ENCODE data around the gene GNAZ.

The GNAZ gene

GRCh38 chr22:23150762-23151161, 80.4 kb downstream of the GNAZ start:
- no peak for DNase-seq (ENCODE audit: extremely low read depth in 1 of 2, low read depth in 1 of 2)

- DNase-seq (ENCODE audit: extremely low read depth in 1 of 2, low read depth in 1 of 2) = no peak
These were observed 81.5 kb downstream of the GNAZ start for GRCh38 chr22:23151827-23152226.

GRCh38 chr22:23152238-23153114, 82.2 kb downstream of the GNAZ start:
- no peak for DNase-seq (ENCODE audit: extremely low read depth in 1 of 2, low read depth in 1 of 2)

- DNase-seq (ENCODE audit: extremely low read depth in 1 of 2, low read depth in 1 of 2) = no peak
These were observed 83.7 kb downstream of the GNAZ start for GRCh38 chr22:23153994-23154393.

- DNase-seq (ENCODE audit: extremely low read depth in 1 of 2, low read depth in 1 of 2) = no peak
These were observed 84.1 kb downstream of the GNAZ start for GRCh38 chr22:23154461-23154860.

- DNase-seq (ENCODE audit: extremely low read depth in 1 of 2, low read depth in 1 of 2) = no peak
These were observed 84.8 kb downstream of the GNAZ start for GRCh38 chr22:23155143-23155542.

GRCh38 chr22:23155831-23156230, 85.5 kb downstream of the GNAZ start:
- no peak for DNase-seq (ENCODE audit: extremely low read depth in 1 of 2, low read depth in 1 of 2)

- DNase-seq (ENCODE audit: extremely low read depth in 1 of 2, low read depth in 1 of 2) = no peak
These were observed 86.0 kb downstream of the GNAZ start for GRCh38 chr22:23156286-23156685.

GRCh38 chr22:23157560-23158515, 87.5 kb downstream of the GNAZ start:
- no peak for DNase-seq (ENCODE audit: extremely low read depth in 1 of 2, low read depth in 1 of 2)

- DNase-seq (ENCODE audit: extremely low read depth in 1 of 2, low read depth in 1 of 2) = no peak
These were observed 88.4 kb downstream of the GNAZ start for GRCh38 chr22:23158516-23159290.

- DNase-seq (ENCODE audit: extremely low read depth in 1 of 2, low read depth in 1 of 2) = no peak
These were observed 88.9 kb downstream of the GNAZ start for GRCh38 chr22:23159291-23159630.

GRCh38 chr22:23161029-23161428, 90.7 kb downstream of the GNAZ start:
- no peak for DNase-seq (ENCODE audit: extremely low read depth in 1 of 2, low read depth in 1 of 2)

GRCh38 chr22:23161574-23161973, 91.3 kb downstream of the GNAZ start:
- DNase-seq (ENCODE audit: extremely low read depth in 1 of 2, low read depth in 1 of 2) = no peak

- DNase-seq (ENCODE audit: extremely low read depth in 1 of 2, low read depth in 1 of 2) = no peak
These were observed 93.3 kb downstream of the GNAZ start for GRCh38 chr22:23163665-23164064.

- no peak for DNase-seq (ENCODE audit: extremely low read depth in 1 of 2, low read depth in 1 of 2)
These were observed 93.8 kb downstream of the GNAZ start for GRCh38 chr22:23164091-23164490.

GRCh38 chr22:23166042-23166831, 95.9 kb downstream of the GNAZ start:
- DNase-seq (ENCODE audit: extremely low read depth in 1 of 2, low read depth in 1 of 2) = no peak

GRCh38 chr22:23166841-23167616, 96.7 kb downstream of the GNAZ start:
- no peak for DNase-seq (ENCODE audit: extremely low read depth in 1 of 2, low read depth in 1 of 2)

GRCh38 chr22:23168391-23169042, 98.2 kb downstream of the GNAZ start:
- DNase-seq (ENCODE audit: extremely low read depth in 1 of 2, low read depth in 1 of 2) = no peak

- DNase-seq (ENCODE audit: extremely low read depth in 1 of 2, low read depth in 1 of 2) = no peak
These were observed 98.7 kb downstream of the GNAZ start for GRCh38 chr22:23169043-23169406.
